PFSK-1 (cell line): ENCODE measurements around the gene PJA2.

ENCODE experiments used
- POLR2AphosphoS5 ChIP-seq: IDR thresholded peaks from 2 replicates; pipeline ENCODE4 v1.6.1; 2012; ENCODE audit warnings: low read depth, mild to moderate bottlenecking, control low read depth, low read length, moderate library complexity
- TAF1 ChIP-seq: IDR thresholded peaks from 2 replicates; pipeline ENCODE4 v1.6.1; 2012; ENCODE audit warnings: low read length, control low read depth, borderline replicate concordance; ENCODE audit not compliant: insufficient read depth
- TF ChIP-seq, protein P1 (sequence below), 2 experiments: IDR thresholded peaks; 2 replicates each; pipeline versions ENCODE4 v1.6.1 to v1.8.0; 2011 to 2012; ENCODE audit warnings: low read depth in 2 of 2, low read length in 2 of 2, control low read depth in 1 of 2, inconsistent platforms in 1 of 2, mild to moderate bottlenecking in 1 of 2, moderate library complexity in 1 of 2; ENCODE audit not compliant: insufficient read depth in 1 of 2

DNA sequence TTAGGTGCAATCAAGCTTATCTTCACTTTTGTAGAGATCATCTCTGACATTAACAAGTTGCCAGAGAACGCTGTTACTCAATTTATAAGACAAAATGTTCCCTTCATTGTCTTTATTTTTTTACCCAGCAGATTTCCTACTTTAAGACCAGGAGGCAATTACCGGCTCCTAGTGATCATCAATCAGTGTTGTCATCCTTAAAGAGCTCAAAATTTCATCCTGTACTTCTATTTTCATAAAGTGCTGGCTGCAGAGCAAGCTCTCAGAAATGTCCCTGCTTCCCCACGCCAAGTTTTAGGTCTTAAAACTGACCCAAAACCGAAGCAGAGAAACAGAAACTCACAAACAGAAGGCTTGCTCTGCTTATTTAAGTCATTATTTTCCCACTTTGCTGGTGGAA, 82.9 kb downstream of the PJA2 start:
- no peak for TF ChIP-seq POLR2AphosphoS5
- no peak for TF ChIP-seq TAF1
- TF ChIP-seq, protein P1, sequence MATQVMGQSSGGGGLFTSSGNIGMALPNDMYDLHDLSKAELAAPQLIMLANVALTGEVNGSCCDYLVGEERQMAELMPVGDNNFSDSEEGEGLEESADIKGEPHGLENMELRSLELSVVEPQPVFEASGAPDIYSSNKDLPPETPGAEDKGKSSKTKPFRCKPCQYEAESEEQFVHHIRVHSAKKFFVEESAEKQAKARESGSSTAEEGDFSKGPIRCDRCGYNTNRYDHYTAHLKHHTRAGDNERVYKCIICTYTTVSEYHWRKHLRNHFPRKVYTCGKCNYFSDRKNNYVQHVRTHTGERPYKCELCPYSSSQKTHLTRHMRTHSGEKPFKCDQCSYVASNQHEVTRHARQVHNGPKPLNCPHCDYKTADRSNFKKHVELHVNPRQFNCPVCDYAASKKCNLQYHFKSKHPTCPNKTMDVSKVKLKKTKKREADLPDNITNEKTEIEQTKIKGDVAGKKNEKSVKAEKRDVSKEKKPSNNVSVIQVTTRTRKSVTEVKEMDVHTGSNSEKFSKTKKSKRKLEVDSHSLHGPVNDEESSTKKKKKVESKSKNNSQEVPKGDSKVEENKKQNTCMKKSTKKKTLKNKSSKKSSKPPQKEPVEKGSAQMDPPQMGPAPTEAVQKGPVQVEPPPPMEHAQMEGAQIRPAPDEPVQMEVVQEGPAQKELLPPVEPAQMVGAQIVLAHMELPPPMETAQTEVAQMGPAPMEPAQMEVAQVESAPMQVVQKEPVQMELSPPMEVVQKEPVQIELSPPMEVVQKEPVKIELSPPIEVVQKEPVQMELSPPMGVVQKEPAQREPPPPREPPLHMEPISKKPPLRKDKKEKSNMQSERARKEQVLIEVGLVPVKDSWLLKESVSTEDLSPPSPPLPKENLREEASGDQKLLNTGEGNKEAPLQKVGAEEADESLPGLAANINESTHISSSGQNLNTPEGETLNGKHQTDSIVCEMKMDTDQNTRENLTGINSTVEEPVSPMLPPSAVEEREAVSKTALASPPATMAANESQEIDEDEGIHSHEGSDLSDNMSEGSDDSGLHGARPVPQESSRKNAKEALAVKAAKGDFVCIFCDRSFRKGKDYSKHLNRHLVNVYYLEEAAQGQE (IDR thresholded peaks at IDR 0.05; ENCODE audit: insufficient read depth in 1 of 2, low read depth in 2 of 2, low read length in 2 of 2), result no peak
